SU-DHL-6 (cell line): ENCODE data around the gene CLEC18C.
"Not testable (repeated sequence)": the region's sequence is repeated elsewhere in the genome, so short reads cannot be mapped to it uniquely, and the experiment has no call there.

ENCODE experiments used
- H2AFZ ChIP-seq: fragments of 200-600 bp; sonication (generic); 2 replicates; pipeline ENCODE4 v1.6.1; 2014; ENCODE audit warnings: low read depth, mild to moderate bottlenecking, moderate library complexity, mixed read lengths, antibody characterized with exemption, low read length; ENCODE audit not compliant: severe bottlenecking
- H3F3A ChIP-seq: fragments of 200-600 bp; shearing (Covaris generic); 2 replicates; pipeline ENCODE4 v1.6.0; 2016; ENCODE audit warnings: antibody characterized with exemption, mild to moderate bottlenecking; ENCODE audit not compliant: insufficient read depth
- H3K27ac ChIP-seq: fragments of 200-600 bp; sonication (generic); 2 replicates; pipeline ENCODE4 v1.5.1; 2016; ENCODE audit warnings: low read depth, mild to moderate bottlenecking, low read length, moderate library complexity, mixed read lengths
- H3K27me3 ChIP-seq: fragments of 200-600 bp; sonication (generic), shearing (Covaris generic); 2 replicates; pipeline ENCODE4 v1.6.0; 2014; ENCODE audit warnings: mild to moderate bottlenecking, low read length
- H3K36me3 ChIP-seq: fragments of 200-600 bp; sonication (generic); 2 replicates; pipeline ENCODE4 v1.6.1; 2014; ENCODE audit warnings: mild to moderate bottlenecking, low read length, mixed read lengths
- H3K4me2 ChIP-seq: fragments of 300-600, 200-600 bp; shearing (Covaris generic), sonication (generic); 2 replicates; pipeline ENCODE4 v1.6.0; 2014; ENCODE audit warnings: low read length, low read depth, mild to moderate bottlenecking; ENCODE audit not compliant: poor library complexity, severe bottlenecking
- H3K4me3 ChIP-seq: fragments of 200-600 bp; sonication (generic); 2 replicates; pipeline ENCODE4 v1.5.1; 2014; ENCODE audit warnings: antibody characterized with exemption, low read length, mild to moderate bottlenecking, mixed read lengths; ENCODE audit not compliant: insufficient read depth, poor library complexity, severe bottlenecking
- H3K79me2 ChIP-seq: fragments of 200-600 bp; sonication (generic); 2 replicates; pipeline ENCODE4 v1.6.1; 2014; ENCODE audit warnings: mild to moderate bottlenecking, low read length, moderate library complexity; ENCODE audit not compliant: insufficient read depth
- H3K9ac ChIP-seq: fragments of 200-600 bp; sonication (generic); 2 replicates; pipeline ENCODE4 v1.7.0; 2014; ENCODE audit warnings: mild to moderate bottlenecking, low read length
- H3K9me2 ChIP-seq: fragments of 200-600 bp; sonication (generic); replicated peaks from 2 replicates; pipeline ENCODE4 v1.6.1; 2014; ENCODE audit warnings: low read length; ENCODE audit not compliant: insufficient read depth
- H3K9me3 ChIP-seq: fragments of 200-600 bp; sonication (generic); 2 replicates; pipeline ENCODE4 v1.6.1; 2014; ENCODE audit warnings: low read length, mixed read lengths; ENCODE audit not compliant: insufficient read depth
- H4K20me1 ChIP-seq: fragments of 200-600 bp; sonication (generic); 2 replicates; pipeline ENCODE4 v1.6.1; 2014; ENCODE audit warnings: low read depth, mild to moderate bottlenecking, antibody characterized with exemption, low read length, moderate library complexity, mixed read lengths

The CLEC18C gene

DNA sequence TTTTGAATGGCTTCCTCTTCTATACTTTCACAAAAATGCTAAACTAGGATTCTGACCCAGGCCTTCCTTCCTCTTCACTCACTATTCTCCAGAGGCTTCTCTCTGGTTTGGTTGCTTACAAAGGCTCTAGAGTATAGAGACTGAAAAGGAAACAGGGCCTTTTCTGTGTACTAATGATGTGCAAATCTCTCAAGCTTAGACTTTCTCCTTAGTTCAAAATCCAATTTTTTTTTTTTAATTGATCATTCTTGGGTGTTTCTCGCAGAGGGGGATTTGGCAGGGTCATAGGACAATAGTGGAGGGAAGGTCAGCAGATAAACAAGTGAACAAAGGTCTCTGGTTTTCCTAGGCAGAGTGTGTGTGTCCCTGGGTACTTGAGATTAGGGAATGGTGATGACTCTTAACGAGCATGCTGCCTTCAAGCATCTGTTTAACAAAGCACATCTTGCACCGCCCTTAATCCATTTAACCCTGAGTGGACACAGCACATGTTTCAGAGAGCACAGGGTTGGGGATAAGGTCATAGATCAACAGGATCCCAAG, 50.5 kb downstream of the CLEC18C start:
- not testable (repeated sequence) for H2AFZ ChIP-seq, H3F3A ChIP-seq, H3K4me3 ChIP-seq, H3K36me3 ChIP-seq, H3K79me2 ChIP-seq, H3K27ac ChIP-seq, H3K9me3 ChIP-seq, H3K9ac ChIP-seq, H3K9me2 ChIP-seq, H4K20me1 ChIP-seq, H3K27me3 ChIP-seq, H3K4me2 ChIP-seq

- H3K9ac ChIP-seq, H3K36me3 ChIP-seq, H3K4me2 ChIP-seq, H3F3A ChIP-seq, H3K9me2 ChIP-seq, H4K20me1 ChIP-seq, H3K9me3 ChIP-seq, H2AFZ ChIP-seq, H3K27ac ChIP-seq, H3K27me3 ChIP-seq, H3K79me2 ChIP-seq, H3K4me3 ChIP-seq: not testable (repeated sequence)
Observed at GRCh38 chr16:70224645-70225044, 51.1 kb downstream of the CLEC18C start.

DNA sequence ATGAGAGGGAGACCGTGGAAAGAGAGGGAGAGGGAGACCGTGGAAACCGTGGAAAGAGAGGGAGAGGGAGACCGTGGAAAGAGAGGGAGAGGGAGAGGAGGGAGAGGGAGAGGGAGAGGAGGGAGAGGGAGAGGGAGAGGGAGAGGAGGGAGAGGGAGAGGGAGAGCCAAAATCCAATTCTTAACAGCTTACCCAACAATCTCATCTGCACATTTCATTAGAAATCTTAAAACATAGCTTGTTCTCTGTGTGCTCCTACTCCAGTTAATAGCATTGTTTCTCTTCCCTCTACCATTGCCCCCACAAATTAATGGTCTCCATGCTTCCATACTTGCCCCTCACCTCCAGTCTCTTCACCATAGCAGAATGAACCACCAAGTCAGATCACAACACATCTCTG, 51.8 kb downstream of the CLEC18C start:
- H3K27ac ChIP-seq, H3K9me2 ChIP-seq, H3K9me3 ChIP-seq, H2AFZ ChIP-seq, H3K9ac ChIP-seq, H3K4me3 ChIP-seq, H3F3A ChIP-seq, H4K20me1 ChIP-seq, H3K27me3 ChIP-seq, H3K4me2 ChIP-seq, H3K36me3 ChIP-seq, H3K79me2 ChIP-seq: not testable (repeated sequence)

GRCh38 chr16:70226024-70226423, 52.4 kb downstream of the CLEC18C start:
- not testable (repeated sequence) for H3K4me2 ChIP-seq, H3K9me2 ChIP-seq, H3K27ac ChIP-seq, H3K27me3 ChIP-seq, H3F3A ChIP-seq, H3K36me3 ChIP-seq, H3K4me3 ChIP-seq, H4K20me1 ChIP-seq, H3K9ac ChIP-seq, H3K79me2 ChIP-seq, H2AFZ ChIP-seq, H3K9me3 ChIP-seq

DNA sequence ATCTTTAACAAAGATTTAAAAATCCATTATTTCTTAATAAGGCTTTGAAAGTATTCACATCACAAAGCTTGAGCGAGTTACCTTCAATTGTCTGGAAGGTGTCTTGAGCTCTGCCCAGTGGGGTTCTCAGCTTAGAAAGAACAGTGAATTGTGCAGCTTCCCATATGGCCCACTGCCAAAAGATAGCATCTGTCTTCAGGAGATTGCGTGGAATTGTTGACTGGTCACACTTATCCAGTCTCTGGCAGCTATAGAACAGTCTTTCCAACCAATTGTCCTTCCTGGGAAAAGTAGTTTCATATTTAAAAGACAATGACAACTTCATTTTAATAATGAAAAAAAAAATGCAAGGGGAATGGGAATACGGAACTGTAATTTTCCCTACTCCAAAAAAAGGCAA, 58.2 kb downstream of the CLEC18C start:
- not testable (repeated sequence) for H3K9me3 ChIP-seq, H3K27me3 ChIP-seq, H3K9me2 ChIP-seq, H2AFZ ChIP-seq, H3K4me3 ChIP-seq, H4K20me1 ChIP-seq, H3F3A ChIP-seq, H3K4me2 ChIP-seq, H3K27ac ChIP-seq, H3K9ac ChIP-seq, H3K79me2 ChIP-seq, H3K36me3 ChIP-seq
